Muscle of leg (tissue), 11 donors: ENCODE data around the gene MED27. TPM values are rescaled to one million over a fixed set of nuclear protein-coding genes. Genes with fewer than 3 reads are reported as not detected.
A peak's percentile ranks its signal among the peaks of the same experiment; 100 is the strongest.

Experiments used
- DNase-seq: peaks from one replicate; pipeline ENCODE4 v3.0.0; 2013
- H3K27ac ChIP-seq: one replicate; pipeline ENCODE4 v1.5.1; 2013; ENCODE audit warnings: mild to moderate bottlenecking, low read length, control low read depth
- H3K27me3 ChIP-seq: one replicate; pipeline ENCODE4 v1.6.1; 2013; ENCODE audit warnings: low read length; ENCODE audit not compliant: control insufficient read depth, insufficient read depth
- H3K36me3 ChIP-seq: one replicate; pipeline ENCODE4 v1.6.1; 2013; ENCODE audit warnings: low read length; ENCODE audit not compliant: control insufficient read depth, insufficient read depth
- H3K4me1 ChIP-seq: one replicate; pipeline ENCODE4 v1.6.1; 2013; ENCODE audit warnings: low read length; ENCODE audit not compliant: control insufficient read depth, insufficient read depth
- H3K4me3 ChIP-seq: one replicate; pipeline ENCODE4 v1.5.1; 2013; ENCODE audit warnings: low read length, control low read depth
- H3K9me3 ChIP-seq: replicated peaks from 2 replicates; pipeline ENCODE4 v1.6.1; 2013; ENCODE audit warnings: low read depth, low read length; ENCODE audit not compliant: control insufficient read depth
- WGBS: methylation state at CpG from one replicate; pipeline ENCODE4 v1.1.5; 2013; ENCODE audit warnings: missing lambda C conversion rate; ENCODE audit not compliant: insufficient coverage; 5-methylcytosine and 5-hydroxymethylcytosine counted together
- polyA plus RNA-seq, 8 donors: library from polyadenylated mRNA; unstranded; fragments of 120-200 nt; gene quantifications; one replicate each; pipeline versions ENCODE4 v1.2.1 to v1.2.3, GENCODE V29; 2013; ENCODE audit warnings: inconsistent platforms in 1 of 8, low replicate concordance in 1 of 8; ENCODE audit not compliant: insufficient read length in 8 of 8, insufficient read depth in 1 of 8
- total RNA-seq: library from RNA; stranded (reverse); fragments of 120-200 nt; gene quantifications from one replicate; pipeline ENCODE4 v1.2.4, GENCODE V29; 2013

Gene MED27
- total and polyA plus RNA-seq, 9 donors, result 11.9 to 17.2 (median 15.0) TPM

GRCh38 chr9:131836021-131836420 is 243.6 kb downstream of the MED27 start:
- peaks cover 12% of the 10 kb centered on the region for H3K9me3 ChIP-seq
- no peak for DNase-seq
- WGBS, result 77% methylated on average over 15 of the region's 18 CpGs
- H3K27me3 ChIP-seq, result peaks cover 20% of the 10 kb centered on the region
- no peaks in the 10 kb centered on the region for H3K36me3 ChIP-seq
- no peak overlapping the region for H3K4me3 ChIP-seq
- no peak overlapping the region for H3K27ac ChIP-seq
- peaks cover 15% of the 10 kb centered on the region for H3K4me1 ChIP-seq

GRCh38 chr9:131835151-131835910 is 244.3 kb downstream of the MED27 start:
- peaks cover 12% of the 10 kb centered on the region for H3K9me3 ChIP-seq
- H3K27ac ChIP-seq, result peak overlapping the region; percentile 40
- 10% methylated on average over 27 of the region's 30 CpGs for WGBS
- H3K36me3 ChIP-seq, result no peaks in the 10 kb centered on the region
- peak; percentile 95 for DNase-seq
- H3K4me3 ChIP-seq, result no peak overlapping the region
- H3K4me1 ChIP-seq, result peaks cover 15% of the 10 kb centered on the region
- peaks cover 18% of the 10 kb centered on the region for H3K27me3 ChIP-seq

- WGBS, result 32% methylated on average over 14 of the region's 15 CpGs
- DNase-seq, result no peak
- Histone ChIP-seq H3K9me3 (peaks cover 12% of the 10 kb centered on the region), H3K4me1 (peaks cover 15% of the 10 kb centered on the region), H3K27me3 (peaks cover 18% of the 10 kb centered on the region), H3K4me3 (no peak overlapping the region), H3K36me3 (no peaks in the 10 kb centered on the region), H3K27ac (no peak overlapping the region)
These were observed 244.9 kb downstream of the MED27 start for GRCh38 chr9:131834721-131835120.

- H3K4me3 ChIP-seq, result no peak overlapping the region
- H3K27me3 ChIP-seq, result peaks cover 18% of the 10 kb centered on the region
- WGBS, result 100% methylated on average over 2 of the region's 2 CpGs
- H3K36me3 ChIP-seq, result no peaks in the 10 kb centered on the region
- DNase-seq, result no peak
- H3K4me1 ChIP-seq, result peaks cover 15% of the 10 kb centered on the region
- peaks cover 12% of the 10 kb centered on the region for H3K9me3 ChIP-seq
- H3K27ac ChIP-seq, result no peak overlapping the region
These were observed 245.8 kb downstream of the MED27 start for GRCh38 chr9:131833906-131834305.

DNA sequence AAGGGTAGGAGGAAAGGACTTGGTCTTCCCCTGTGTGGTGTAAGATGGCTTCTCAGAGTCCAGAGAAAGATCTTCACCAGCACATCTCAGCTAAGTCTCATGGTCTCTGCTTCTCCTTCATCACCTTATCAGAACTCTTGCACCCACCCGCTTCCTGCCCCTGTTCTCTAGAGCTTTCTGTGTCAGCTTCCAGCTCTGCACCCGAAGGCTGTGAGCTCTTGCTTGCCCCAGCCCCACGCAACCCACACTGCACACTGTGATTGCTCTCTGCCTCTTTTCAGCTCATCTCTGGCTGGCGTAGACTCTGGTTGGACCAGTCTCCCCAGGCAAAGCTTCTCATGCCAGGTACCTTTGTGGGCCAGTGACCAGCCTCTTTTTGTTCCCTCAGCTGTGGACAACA is 246.6 kb downstream of the MED27 start:
- no peak overlapping the region for H3K4me3 ChIP-seq
- DNase-seq, result no peak
- H3K27me3 ChIP-seq, result peaks cover 19% of the 10 kb centered on the region
- H3K9me3 ChIP-seq, result peaks cover 12% of the 10 kb centered on the region
- no peak overlapping the region for H3K27ac ChIP-seq
- 97% methylated on average over 4 of the region's 4 CpGs for WGBS
- H3K4me1 ChIP-seq, result peaks cover 15% of the 10 kb centered on the region
- H3K36me3 ChIP-seq, result no peaks in the 10 kb centered on the region

GRCh38 chr9:131831380-131832165 is 248.1 kb downstream of the MED27 start:
- H3K4me1 ChIP-seq, result peaks cover 15% of the 10 kb centered on the region
- H3K36me3 ChIP-seq, result no peaks in the 10 kb centered on the region
- 87% methylated on average over 20 of the region's 24 CpGs for WGBS
- H3K9me3 ChIP-seq, result peaks cover 12% of the 10 kb centered on the region
- H3K4me3 ChIP-seq, result no peak overlapping the region
- peaks cover 27% of the 10 kb centered on the region for H3K27me3 ChIP-seq
- DNase-seq, result no peak
- no peak overlapping the region for H3K27ac ChIP-seq

DNA sequence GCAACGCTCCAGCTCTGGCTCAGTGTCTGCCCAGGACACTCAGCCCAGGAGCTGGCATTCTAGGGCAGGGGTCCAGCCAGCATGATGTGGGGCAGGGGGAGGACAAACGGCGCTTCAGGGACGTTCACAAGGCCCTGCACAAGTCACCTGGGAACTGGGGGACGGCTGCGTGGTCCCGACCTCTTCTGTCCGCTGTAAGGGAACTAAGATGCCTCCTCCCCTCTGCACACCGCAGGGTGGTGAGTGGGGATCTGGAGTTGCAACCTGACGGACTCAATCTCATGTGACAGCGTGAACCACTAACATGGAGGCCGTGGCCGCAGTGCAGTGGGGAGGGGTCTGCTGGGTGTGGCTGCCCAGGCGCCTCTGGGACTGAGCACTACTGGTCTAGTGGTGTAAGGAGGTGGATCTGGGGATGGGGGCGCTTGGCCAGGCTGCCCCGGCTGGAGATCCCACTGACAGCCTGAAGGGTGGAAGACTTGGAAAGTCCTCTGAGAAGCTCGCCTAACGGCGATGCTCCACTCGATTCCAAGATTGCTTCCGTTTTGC is 251.8 kb downstream of the MED27 start:
- 62% methylated on average over 12 of the region's 21 CpGs for WGBS
- no peaks in the 10 kb centered on the region for H3K9me3 ChIP-seq
- H3K27me3 ChIP-seq, result peaks cover 39% of the 10 kb centered on the region

GRCh38 chr9:131826966-131827525 is 252.6 kb downstream of the MED27 start:
- H3K4me3 ChIP-seq, result no peak overlapping the region
- no peaks in the 10 kb centered on the region for H3K9me3 ChIP-seq
- no peaks in the 10 kb centered on the region for H3K36me3 ChIP-seq
- 70% methylated on average over 6 of the region's 9 CpGs for WGBS
- H3K27me3 ChIP-seq, result peaks cover 41% of the 10 kb centered on the region
- H3K4me1 ChIP-seq, result no peaks in the 10 kb centered on the region
- H3K27ac ChIP-seq, result no peak overlapping the region
- DNase-seq, result no peak

More for the DNA sequence above, 251.8 kb downstream of the MED27 start:
- H3K4me3 ChIP-seq, result no peak overlapping the region
- H3K4me1 ChIP-seq, result no peaks in the 10 kb centered on the region
- H3K36me3 ChIP-seq, result no peaks in the 10 kb centered on the region
- no peak overlapping the region for H3K27ac ChIP-seq
- DNase-seq, result no peak

GRCh38 chr9:131826053-131826452 is 253.6 kb downstream of the MED27 start:
- WGBS, result 100% methylated on average over 1 of the region's 2 CpGs
- no peaks in the 10 kb centered on the region for H3K4me1 ChIP-seq
- H3K4me3 ChIP-seq, result no peak overlapping the region
- no peaks in the 10 kb centered on the region for H3K9me3 ChIP-seq
- no peak overlapping the region for H3K27ac ChIP-seq
- no peaks in the 10 kb centered on the region for H3K36me3 ChIP-seq
- DNase-seq, result no peak
- peaks cover 39% of the 10 kb centered on the region for H3K27me3 ChIP-seq

DNA sequence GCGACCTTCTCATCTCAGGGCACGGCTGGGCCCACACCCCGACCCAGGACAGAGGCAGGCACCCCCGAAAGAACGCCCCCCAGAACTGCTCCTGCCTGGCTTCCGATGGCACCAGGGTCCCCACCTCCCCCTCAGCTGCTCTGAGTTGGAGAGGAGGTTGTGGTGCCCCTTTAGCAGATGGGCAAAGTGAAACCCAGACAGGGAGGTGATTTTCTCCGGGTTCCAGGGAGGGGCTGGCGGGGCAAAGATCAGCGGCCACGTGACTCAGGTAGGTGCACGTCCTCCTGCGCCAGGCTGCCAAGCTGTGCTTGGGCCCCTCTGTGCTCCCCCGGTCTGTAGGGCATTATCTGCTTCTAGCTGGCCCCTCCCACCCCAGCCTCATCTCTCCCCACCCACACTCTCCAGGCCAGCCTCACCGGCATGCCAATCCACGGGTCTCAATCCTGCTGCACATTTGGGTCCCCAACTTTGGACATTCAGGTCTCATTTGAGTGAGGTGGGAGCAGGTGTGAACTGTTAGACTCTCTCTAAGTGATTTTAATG is 254.6 kb downstream of the MED27 start:
- peaks cover 39% of the 10 kb centered on the region for H3K27me3 ChIP-seq

More for the DNA sequence above, 254.6 kb downstream of the MED27 start:
- no peaks in the 10 kb centered on the region for H3K9me3 ChIP-seq
- no peak for DNase-seq
- no peak overlapping the region for H3K4me3 ChIP-seq
- H3K36me3 ChIP-seq, result no peaks in the 10 kb centered on the region
- WGBS, result 88% methylated on average over 7 of the region's 15 CpGs
- no peaks in the 10 kb centered on the region for H3K4me1 ChIP-seq
- H3K27ac ChIP-seq, result no peak overlapping the region
